ENCODE data around the gene ZNF385A. TPM values are rescaled to one million over a fixed set of nuclear protein-coding genes. Genes with fewer than 3 reads are reported as not detected.
A peak's percentile ranks its signal among the peaks of the same experiment; 100 is the strongest.

Gene ZNF385A
- 24.9 TPM for polyA plus RNA-seq (2013, experiment 1 of 2)
- 22.0 TPM for polyA plus RNA-seq (2013, experiment 2 of 2)

- WGBS, 2 experiments (ENCODE audit: insufficient coverage in 2 of 2): no CpG with 5 or more reads among the region's 1 CpG
Observed at GRCh38 chr12:54384591-54385041, at the start of gene ZNF385A. Gene ZNF385A, minus strand, starts transcription at chr12:54384733. Its CDS starts 219 bp downstream, at chr12:54384514.

GRCh38 chr12:54432815-54433164 is 48.3 kb upstream of the ZNF385A start:
- peak overlapping the region; percentile 74 for H3K27ac ChIP-seq (ENCODE audit: low read depth, low read length, severe bottlenecking)
- H3K9me3 ChIP-seq (ENCODE audit: control insufficient read depth, low read length): no peaks in the 10 kb centered on the region
- peaks cover 30% of the 10 kb centered on the region for H3K4me1 ChIP-seq (ENCODE audit: control insufficient read depth, insufficient read depth, low read length, poor library complexity, severe bottlenecking)
- no peaks in the 10 kb centered on the region for H3K36me3 ChIP-seq (ENCODE audit: control insufficient read depth, insufficient read depth, low read length)
- WGBS, 2 experiments (ENCODE audit: insufficient coverage in 2 of 2): 78 to 100% methylated on average over 3 to 4 of the region's 4 CpGs
- H3K4me3 ChIP-seq (ENCODE audit: extremely low read depth, insufficient read depth, low read length, poor library complexity, severe bottlenecking): no peak overlapping the region

More at GRCh38 chr12:54384591-54385041, at the start of gene ZNF385A:
- no peaks in the 10 kb centered on the region for H3K9me3 ChIP-seq (ENCODE audit: control insufficient read depth, low read length)
- H3K4me1 ChIP-seq (ENCODE audit: control insufficient read depth, insufficient read depth, low read length, poor library complexity, severe bottlenecking): peaks cover 62% of the 10 kb centered on the region
- H3K36me3 ChIP-seq (ENCODE audit: control insufficient read depth, insufficient read depth, low read length): peaks cover 7% of the 10 kb centered on the region
- no peak within 1 kb of the TSS for H3K4me3 ChIP-seq (ENCODE audit: extremely low read depth, insufficient read depth, low read length, poor library complexity, severe bottlenecking)
- H3K27ac ChIP-seq (ENCODE audit: low read depth, low read length, severe bottlenecking): peak within 1 kb of the TSS; percentile 5

GRCh38 chr12:54431911-54432814 is 47.6 kb upstream of the ZNF385A start:
- no peaks in the 10 kb centered on the region for H3K36me3 ChIP-seq (ENCODE audit: control insufficient read depth, insufficient read depth, low read length)
- H3K4me3 ChIP-seq (ENCODE audit: extremely low read depth, insufficient read depth, low read length, poor library complexity, severe bottlenecking): no peak overlapping the region
- 25 to 32% methylated on average over 3 to 6 of the region's 9 CpGs for WGBS, 2 experiments (ENCODE audit: insufficient coverage in 2 of 2)
- H3K9me3 ChIP-seq (ENCODE audit: control insufficient read depth, low read length): peaks cover 3% of the 10 kb centered on the region
- H3K4me1 ChIP-seq (ENCODE audit: control insufficient read depth, insufficient read depth, low read length, poor library complexity, severe bottlenecking): peaks cover 33% of the 10 kb centered on the region
- H3K27ac ChIP-seq (ENCODE audit: low read depth, low read length, severe bottlenecking): peak overlapping the region; percentile 74

- Histone ChIP-seq H3K36me3 (ENCODE audit: control insufficient read depth, insufficient read depth, low read length) (no peaks in the 10 kb centered on the region), H3K27ac (ENCODE audit: low read depth, low read length, severe bottlenecking) (no peak overlapping the region), H3K4me3 (ENCODE audit: extremely low read depth, insufficient read depth, low read length, poor library complexity, severe bottlenecking) (no peak overlapping the region), H3K4me1 (ENCODE audit: control insufficient read depth, insufficient read depth, low read length, poor library complexity, severe bottlenecking) (peaks cover 41% of the 10 kb centered on the region), H3K9me3 (ENCODE audit: control insufficient read depth, low read length) (peaks cover 3% of the 10 kb centered on the region)
- WGBS, 2 experiments (ENCODE audit: insufficient coverage in 2 of 2): 88 to 93% methylated on average over 5 of the region's 5 CpGs
Observed at GRCh38 chr12:54430471-54431069, 46.0 kb upstream of the ZNF385A start.

GRCh38 chr12:54429014-54429471 is 44.5 kb upstream of the ZNF385A start:
- Histone ChIP-seq H3K9me3 (ENCODE audit: control insufficient read depth, low read length) (peaks cover 3% of the 10 kb centered on the region), H3K4me1 (ENCODE audit: control insufficient read depth, insufficient read depth, low read length, poor library complexity, severe bottlenecking) (peaks cover 45% of the 10 kb centered on the region), H3K4me3 (ENCODE audit: extremely low read depth, insufficient read depth, low read length, poor library complexity, severe bottlenecking) (no peak overlapping the region), H3K36me3 (ENCODE audit: control insufficient read depth, insufficient read depth, low read length) (no peaks in the 10 kb centered on the region), H3K27ac (ENCODE audit: low read depth, low read length, severe bottlenecking) (peak overlapping the region; percentile 29)
- whole genome bisulfite sequencing, 2 experiments (ENCODE audit: insufficient coverage in 2 of 2): no CpG with 5 or more reads among the region's 3 CpGs

GRCh38 chr12:54428050-54429013 is 43.8 kb upstream of the ZNF385A start:
- WGBS, 2 experiments (ENCODE audit: insufficient coverage in 2 of 2): 78 to 80% methylated on average over 4 to 7 of the region's 13 CpGs
- Histone ChIP-seq H3K9me3 (ENCODE audit: control insufficient read depth, low read length) (peaks cover 3% of the 10 kb centered on the region), H3K27ac (ENCODE audit: low read depth, low read length, severe bottlenecking) (peak overlapping the region; percentile 41), H3K4me3 (ENCODE audit: extremely low read depth, insufficient read depth, low read length, poor library complexity, severe bottlenecking) (no peak overlapping the region), H3K36me3 (ENCODE audit: control insufficient read depth, insufficient read depth, low read length) (no peaks in the 10 kb centered on the region), H3K4me1 (ENCODE audit: control insufficient read depth, insufficient read depth, low read length, poor library complexity, severe bottlenecking) (peaks cover 52% of the 10 kb centered on the region)

GRCh38 chr12:54427106-54427505 is 42.6 kb upstream of the ZNF385A start:
- peaks cover 53% of the 10 kb centered on the region for H3K4me1 ChIP-seq (ENCODE audit: control insufficient read depth, insufficient read depth, low read length, poor library complexity, severe bottlenecking)
- no peaks in the 10 kb centered on the region for H3K36me3 ChIP-seq (ENCODE audit: control insufficient read depth, insufficient read depth, low read length)
- H3K4me3 ChIP-seq (ENCODE audit: extremely low read depth, insufficient read depth, low read length, poor library complexity, severe bottlenecking): no peak overlapping the region
- peaks cover 3% of the 10 kb centered on the region for H3K9me3 ChIP-seq (ENCODE audit: control insufficient read depth, low read length)
- no peak overlapping the region for H3K27ac ChIP-seq (ENCODE audit: low read depth, low read length, severe bottlenecking)
- 93 to 100% methylated on average over 2 to 3 of the region's 4 CpGs for WGBS, 2 experiments (ENCODE audit: insufficient coverage in 2 of 2)

GRCh38 chr12:54426690-54427089 is 42.2 kb upstream of the ZNF385A start:
- no peaks in the 10 kb centered on the region for H3K36me3 ChIP-seq (ENCODE audit: control insufficient read depth, insufficient read depth, low read length)
- peaks cover 53% of the 10 kb centered on the region for H3K4me1 ChIP-seq (ENCODE audit: control insufficient read depth, insufficient read depth, low read length, poor library complexity, severe bottlenecking)
- no peak overlapping the region for H3K4me3 ChIP-seq (ENCODE audit: extremely low read depth, insufficient read depth, low read length, poor library complexity, severe bottlenecking)
- no CpG with 5 or more reads among the region's 3 CpGs for WGBS, 2 experiments (ENCODE audit: insufficient coverage in 2 of 2)
- no peak overlapping the region for H3K27ac ChIP-seq (ENCODE audit: low read depth, low read length, severe bottlenecking)
- peaks cover 3% of the 10 kb centered on the region for H3K9me3 ChIP-seq (ENCODE audit: control insufficient read depth, low read length)

GRCh38 chr12:54425702-54426101 is 41.2 kb upstream of the ZNF385A start:
- Histone ChIP-seq H3K36me3 (ENCODE audit: control insufficient read depth, insufficient read depth, low read length) (no peaks in the 10 kb centered on the region), H3K4me1 (ENCODE audit: control insufficient read depth, insufficient read depth, low read length, poor library complexity, severe bottlenecking) (peaks cover 56% of the 10 kb centered on the region), H3K27ac (ENCODE audit: low read depth, low read length, severe bottlenecking) (no peak overlapping the region), H3K4me3 (ENCODE audit: extremely low read depth, insufficient read depth, low read length, poor library complexity, severe bottlenecking) (no peak overlapping the region), H3K9me3 (ENCODE audit: control insufficient read depth, low read length) (peaks cover 3% of the 10 kb centered on the region)
- WGBS, 2 experiments (ENCODE audit: insufficient coverage in 2 of 2): 86% methylated on average over 1 of the region's 2 CpGs; no CpG with 5 or more reads in 1 of the 2 experiments

- Histone ChIP-seq H3K27ac (ENCODE audit: low read depth, low read length, severe bottlenecking) (no peak overlapping the region), H3K36me3 (ENCODE audit: control insufficient read depth, insufficient read depth, low read length) (no peaks in the 10 kb centered on the region), H3K4me1 (ENCODE audit: control insufficient read depth, insufficient read depth, low read length, poor library complexity, severe bottlenecking) (peaks cover 68% of the 10 kb centered on the region), H3K4me3 (ENCODE audit: extremely low read depth, insufficient read depth, low read length, poor library complexity, severe bottlenecking) (no peak overlapping the region), H3K9me3 (ENCODE audit: control insufficient read depth, low read length) (peaks cover 3% of the 10 kb centered on the region)
- WGBS, 2 experiments (ENCODE audit: insufficient coverage in 2 of 2): 86 to 93% methylated on average over 2 of the region's 3 CpGs
Observed at GRCh38 chr12:54424224-54424623, 39.7 kb upstream of the ZNF385A start.

Data from mesodermal cell (in vitro differentiated cells).